GOT3 (cell line): Measurements from ENCODE around the gene TUBGCP3.
"Not testable (repeated sequence)": the region's sequence is repeated elsewhere in the genome, so short reads cannot be mapped to it uniquely, and the experiment has no call there.

ENCODE experiments used
- DNase-seq: peaks from one replicate; lab custom pipeline; 2025; ENCODE audit warnings: mixed read lengths; lab: John Stamatoyannopoulos, UW

TUBGCP3 gene

GRCh38 chr13:112526146-112526853, 61.7 kb downstream of the TUBGCP3 start:
- no peak for DNase-seq

GRCh38 chr13:112525356-112525945, 62.5 kb downstream of the TUBGCP3 start:
- DNase-seq, result no peak

- no peak for DNase-seq
Observed at GRCh38 chr13:112522578-112522977, 65.4 kb downstream of the TUBGCP3 start.

- DNase-seq, result no peak
Observed at GRCh38 chr13:112521073-112521685, 66.8 kb downstream of the TUBGCP3 start.

- DNase-seq, result no peak
Observed at GRCh38 chr13:112519517-112520060, 68.4 kb downstream of the TUBGCP3 start.

DNA sequence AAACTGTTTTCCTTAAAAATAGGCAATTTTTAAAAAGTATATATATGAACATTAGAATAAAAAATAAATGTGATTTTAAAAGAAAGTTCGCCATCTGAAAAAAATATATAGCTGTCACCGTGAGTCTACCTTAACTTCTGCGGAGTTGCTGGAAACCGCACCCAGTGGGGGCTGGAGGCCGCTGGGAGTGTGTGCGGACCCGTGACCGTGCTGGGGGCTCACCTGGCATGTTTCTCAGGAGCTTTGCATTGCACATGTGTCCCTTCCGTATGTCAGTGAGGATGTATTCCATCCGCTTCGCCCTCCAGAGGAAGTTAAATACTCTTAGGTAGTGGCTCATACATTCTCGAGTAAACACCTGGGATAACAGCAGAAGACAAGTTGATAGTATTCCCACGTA, 71.7 kb downstream of the TUBGCP3 start:
- DNase-seq, result no peak

GRCh38 chr13:112513761-112514160, 74.2 kb downstream of the TUBGCP3 start:
- DNase-seq, result no peak

- DNase-seq, result no peak
Observed at GRCh38 chr13:112510987-112511685, 76.8 kb downstream of the TUBGCP3 start.

GRCh38 chr13:112510002-112510780, 77.8 kb downstream of the TUBGCP3 start:
- DNase-seq, result no peak

- DNase-seq, result no peak
Observed at GRCh38 chr13:112509190-112509589, 78.8 kb downstream of the TUBGCP3 start.

GRCh38 chr13:112506046-112506445, 81.9 kb downstream of the TUBGCP3 start:
- DNase-seq, result no peak

- no peak for DNase-seq
Observed at GRCh38 chr13:112496166-112496565, 91.8 kb downstream of the TUBGCP3 start.

GRCh38 chr13:112495465-112495864, 92.5 kb downstream of the TUBGCP3 start:
- DNase-seq, result no peak

DNA sequence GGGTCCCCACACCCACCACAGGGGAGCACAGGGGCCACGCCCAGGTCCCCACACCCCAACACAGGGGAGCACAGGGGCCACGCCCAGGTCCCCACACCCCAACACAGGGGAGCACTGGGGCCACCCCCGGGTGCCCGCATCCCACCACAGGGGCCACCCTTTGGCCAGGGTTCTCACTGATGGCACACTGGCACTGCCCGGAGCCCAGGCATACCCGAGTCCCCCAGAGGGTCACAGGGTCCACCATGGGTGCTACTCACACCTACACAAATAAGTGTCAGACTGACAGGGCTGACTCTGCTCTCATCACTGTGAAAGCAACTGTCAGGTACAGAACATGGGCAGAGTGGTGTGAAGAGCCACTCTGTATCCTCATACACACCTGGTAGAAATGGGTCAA, 98.8 kb downstream of the TUBGCP3 start:
- DNase-seq, result no peak

DNA sequence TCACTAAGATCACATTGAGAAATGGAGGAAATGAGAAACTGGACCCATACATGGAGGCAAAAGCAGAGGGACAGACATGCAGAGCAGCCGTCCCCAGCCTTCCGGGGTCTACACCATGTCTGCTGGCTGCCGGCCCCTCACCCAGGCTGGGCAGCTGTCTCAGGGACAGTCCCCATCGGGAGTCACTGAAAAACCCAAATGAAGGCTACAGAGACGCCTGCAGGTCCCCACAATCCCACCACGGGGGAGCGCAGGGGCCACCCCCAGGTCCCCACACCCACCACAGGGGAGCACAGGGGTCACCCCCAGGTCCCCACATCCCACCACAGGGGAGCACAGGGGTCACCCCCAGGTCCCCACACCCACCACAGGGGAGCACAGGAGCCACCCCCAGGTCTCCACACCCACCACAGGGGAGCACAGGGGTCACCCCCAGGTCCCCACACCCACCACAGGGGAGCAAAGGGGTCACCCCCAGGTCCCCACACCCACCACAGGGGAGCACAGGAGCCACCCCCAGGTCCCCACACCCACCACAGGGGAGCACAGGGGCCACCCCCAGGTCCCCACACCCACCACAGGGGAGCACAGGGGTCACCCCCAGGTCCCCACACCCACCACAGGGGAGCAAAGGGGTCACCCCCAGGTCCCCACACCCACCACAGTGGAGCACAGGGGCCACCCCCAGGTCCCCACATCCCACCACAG, 99.5 kb downstream of the TUBGCP3 start:
- not testable (repeated sequence) for DNase-seq

DNA sequence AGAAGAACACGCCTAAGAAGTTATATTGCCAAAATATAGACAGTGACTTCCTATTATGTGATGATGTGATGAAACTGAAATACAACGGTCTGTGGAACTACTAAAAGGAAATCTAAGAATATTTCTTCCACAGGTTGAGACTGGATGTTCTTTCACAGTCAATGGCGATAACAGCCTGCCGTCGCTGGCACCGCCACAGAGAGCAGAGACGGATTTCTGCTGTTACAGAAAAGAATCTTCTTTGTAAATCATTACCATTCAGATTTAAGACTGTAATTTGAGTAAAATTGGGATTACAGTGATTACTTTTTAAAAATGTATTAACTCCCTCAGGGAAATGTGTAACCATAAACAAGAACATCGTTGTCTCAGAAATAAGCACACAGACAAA, 100.8 kb downstream of the TUBGCP3 start:
- DNase-seq, result no peak

DNA sequence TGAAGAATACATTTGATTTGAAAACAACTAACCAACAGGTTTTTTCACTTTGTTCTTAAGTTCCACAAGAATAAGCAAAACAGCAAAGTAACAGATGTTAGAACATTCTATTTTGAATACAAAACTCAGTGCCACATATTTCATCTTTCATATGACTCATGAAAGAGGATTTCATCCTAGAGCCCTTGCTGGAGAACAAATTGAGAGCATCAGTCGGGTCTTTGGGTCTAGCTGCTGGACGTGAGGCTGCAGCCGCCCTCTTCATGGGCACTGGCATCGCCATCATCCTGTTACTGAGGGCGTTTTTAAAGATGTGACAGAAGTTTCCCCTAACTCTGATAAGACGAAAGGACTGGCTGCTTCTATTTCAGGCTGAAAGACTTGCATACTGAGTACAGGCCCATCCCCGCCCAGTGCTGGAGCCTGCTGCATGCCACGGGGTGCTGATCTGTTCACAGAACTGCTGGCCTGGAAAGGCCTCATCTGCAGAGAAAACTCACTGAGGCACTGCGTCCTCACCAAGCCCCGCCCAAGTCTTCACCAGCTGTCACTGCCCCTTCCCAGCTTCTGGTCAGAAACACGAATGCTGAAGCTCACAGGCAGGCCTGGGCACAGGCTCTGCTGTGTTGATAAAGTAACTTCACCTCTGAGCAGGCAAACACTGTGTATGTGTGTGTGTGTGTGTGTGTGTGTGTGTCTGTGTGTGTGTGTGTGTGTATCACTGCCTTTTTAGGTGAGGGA, 101.4 kb downstream of the TUBGCP3 start:
- DNase-seq, result no peak

DNA sequence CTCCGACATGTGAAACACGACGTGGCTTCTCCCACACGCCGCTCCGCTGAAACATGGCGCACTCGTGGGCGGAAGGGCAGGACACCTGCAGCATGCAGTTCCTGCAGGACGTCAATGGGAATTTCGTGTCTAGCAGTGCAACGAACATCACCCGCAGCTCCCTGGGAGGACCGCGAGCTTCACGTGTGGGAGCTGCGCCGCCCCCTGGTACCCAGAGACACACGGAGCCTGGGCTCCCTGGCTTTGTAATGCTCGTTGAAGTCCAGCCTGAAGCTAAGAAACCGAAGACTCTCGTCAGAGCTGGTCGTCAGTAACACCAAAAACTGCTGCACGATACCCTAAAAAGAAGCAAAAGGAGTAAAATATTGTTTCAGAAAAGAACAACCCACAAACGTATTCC, 102.1 kb downstream of the TUBGCP3 start:
- DNase-seq, result not testable (repeated sequence)

DNA sequence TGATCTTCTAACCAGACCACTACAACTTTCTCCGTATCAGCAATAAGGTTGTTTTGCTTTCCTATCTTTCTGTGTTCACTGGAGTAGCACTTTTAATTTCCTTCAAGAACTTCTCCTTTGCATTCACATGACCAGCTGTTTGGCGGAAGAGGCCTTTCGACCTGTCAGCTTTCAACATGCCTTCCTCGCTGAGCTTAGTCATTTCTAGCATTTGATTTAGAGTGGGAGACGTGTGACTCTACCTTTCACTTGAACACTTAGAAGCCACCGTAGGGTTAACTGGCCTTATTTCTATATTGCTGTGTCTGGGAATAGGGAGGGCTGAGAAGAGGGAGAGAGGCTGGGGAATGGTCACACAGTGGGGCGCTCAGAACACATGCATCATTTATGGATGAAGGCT, 104.7 kb downstream of the TUBGCP3 start:
- DNase-seq, result no peak

GRCh38 chr13:112481458-112481857, 106.5 kb downstream of the TUBGCP3 start:
- DNase-seq, result no peak
